Medulla oblongata (tissue), 1 donor: ENCODE results near the gene LKAAEAR1.

Experiments
- DNase-seq: peaks from one replicate; pipeline ENCODE4 v3.0.0-alpha.2; 2015; ENCODE audit errors: extremely low spot score

The LKAAEAR1 gene

GRCh38 chr20:64050261-64051032 lies 33.8 kb downstream of the LKAAEAR1 start:
- no peak for DNase-seq

- no peak for DNase-seq
These were observed 34.3 kb downstream of the LKAAEAR1 start for GRCh38 chr20:64049878-64050260.

GRCh38 chr20:64049060-64049877 lies 34.9 kb downstream of the LKAAEAR1 start, which contains the start of gene SOX18:
SOX18 (minus strand) TSS chr20:64049639; CDS start chr20:64049516, 123 bp downstream.
- no peak for DNase-seq

- no peak for DNase-seq
These were observed 35.7 kb downstream of the LKAAEAR1 start for GRCh38 chr20:64048402-64049044.

GRCh38 chr20:64047968-64048401 lies 36.2 kb downstream of the LKAAEAR1 start:
- no peak for DNase-seq

- DNase-seq, result no peak
These were observed 37.2 kb downstream of the LKAAEAR1 start for GRCh38 chr20:64047046-64047389.

- no peak for DNase-seq
These were observed 38.7 kb downstream of the LKAAEAR1 start for GRCh38 chr20:64045346-64046011.

GRCh38 chr20:64044484-64045247 lies 39.5 kb downstream of the LKAAEAR1 start:
- DNase-seq, result no peak

GRCh38 chr20:64043768-64044167 lies 40.4 kb downstream of the LKAAEAR1 start:
- no peak for DNase-seq

GRCh38 chr20:64042054-64042781 lies 42.0 kb downstream of the LKAAEAR1 start:
- no peak for DNase-seq

- DNase-seq, result no peak
These were observed 42.5 kb downstream of the LKAAEAR1 start for GRCh38 chr20:64041781-64042053.

GRCh38 chr20:64041040-64041780 lies 43.0 kb downstream of the LKAAEAR1 start:
- DNase-seq, result no peak

- DNase-seq, result no peak
These were observed 43.8 kb downstream of the LKAAEAR1 start for GRCh38 chr20:64040231-64041039.

GRCh38 chr20:64039293-64040160 lies 44.7 kb downstream of the LKAAEAR1 start:
- no peak for DNase-seq

- peak; percentile 30 for DNase-seq
These were observed 45.5 kb downstream of the LKAAEAR1 start for GRCh38 chr20:64038565-64039292.

- DNase-seq, result no peak
These were observed 46.0 kb downstream of the LKAAEAR1 start for GRCh38 chr20:64038224-64038564.

- DNase-seq, result no peak
These were observed 46.5 kb downstream of the LKAAEAR1 start for GRCh38 chr20:64037498-64038213.
